IMR-90 (cell line): ENCODE results near the gene SSR1.

Experiments
- CEBPB ChIP-seq: IDR thresholded peaks from 2 replicates; pipeline ENCODE4 v1.6.1; 2012; ENCODE audit warnings: low read depth, low read length, improper control_type of control experiment
- CHD1 ChIP-seq: IDR thresholded peaks from 2 replicates; pipeline ENCODE4 v1.6.1; 2012; ENCODE audit warnings: low read depth, low read length, improper control_type of control experiment
- CTCF ChIP-seq: conservative IDR thresholded peaks from 2 replicates; pipeline ENCODE4 v1.5.1; 2012; ENCODE audit warnings: mild to moderate bottlenecking, low read depth, low read length, improper control_type of control experiment
- MAFK ChIP-seq: IDR thresholded peaks from 2 replicates; pipeline ENCODE4 v1.6.1; 2012; ENCODE audit warnings: low read depth, low read length, improper control_type of control experiment
- MAZ ChIP-seq: IDR thresholded peaks from 2 replicates; pipeline ENCODE4 v1.6.1; 2012; ENCODE audit warnings: low read depth, mild to moderate bottlenecking, low read length, improper control_type of control experiment, moderate library complexity, borderline replicate concordance
- MXI1 ChIP-seq: IDR thresholded peaks from 2 replicates; pipeline ENCODE4 v1.6.1; 2012; ENCODE audit warnings: low read depth, mild to moderate bottlenecking, low read length, moderate library complexity, borderline replicate concordance
- POLR2A ChIP-seq: IDR thresholded peaks from 2 replicates; pipeline ENCODE4 v1.6.1; 2012; ENCODE audit warnings: mild to moderate bottlenecking, low read depth, low read length
- RAD21 ChIP-seq: IDR thresholded peaks from 2 replicates; pipeline ENCODE4 v1.6.1; 2012; ENCODE audit warnings: low read length, improper control_type of control experiment
- RCOR1 ChIP-seq: IDR thresholded peaks from 2 replicates; pipeline ENCODE4 v1.6.1; 2012; ENCODE audit warnings: mild to moderate bottlenecking, low read length, improper control_type of control experiment; ENCODE audit not compliant: insufficient replicate concordance
- RFX5 ChIP-seq: IDR thresholded peaks from 2 replicates; pipeline ENCODE4 v1.8.0; 2012; ENCODE audit warnings: low read depth, mild to moderate bottlenecking, low read length, moderate library complexity
- SMC3 ChIP-seq: fragments of 150-350 bp; IDR thresholded peaks from 2 replicates; pipeline ENCODE4 v1.6.1; 2016; ENCODE audit warnings: low read depth, mild to moderate bottlenecking, antibody characterized with exemption, low read length, moderate library complexity
- USF2 ChIP-seq: fragments of 150-350 bp; IDR thresholded peaks from 2 replicates; pipeline ENCODE4 v1.6.1; 2017; ENCODE audit warnings: mild to moderate bottlenecking, antibody characterized with exemption, low read length, low read depth

- TF ChIP-seq CTCF, result no peak
- TF ChIP-seq RFX5, result no peak
- TF ChIP-seq RAD21, result no peak
- no peak for TF ChIP-seq POLR2A
- no peak for TF ChIP-seq MAZ
- TF ChIP-seq SMC3, result no peak
- TF ChIP-seq RCOR1, result no peak
- no peak for TF ChIP-seq CHD1
- no peak for TF ChIP-seq MXI1
- TF ChIP-seq MAFK, result no peak
- no peak for TF ChIP-seq CEBPB
- no peak for TF ChIP-seq USF2
These were observed 41.8 kb downstream of the SSR1 start for GRCh38 chr6:7271205-7271534.
